Ishikawa (cell line): ENCODE measurements around the gene MOBP.

ENCODE experiments used
- CEBPB ChIP-seq: IDR thresholded peaks from 2 replicates; pipeline ENCODE4 v1.6.1; 2012
- CREB1 ChIP-seq: IDR thresholded peaks from 2 replicates; pipeline ENCODE4 v1.6.1; 2012; ENCODE audit warnings: low read depth
- EP300 ChIP-seq: IDR thresholded peaks from 2 replicates; pipeline ENCODE4 v1.6.1; 2012; ENCODE audit warnings: borderline replicate concordance
- FOXM1 ChIP-seq: IDR thresholded peaks from 2 replicates; pipeline ENCODE4 v1.6.1; 2012; ENCODE audit warnings: low read depth, borderline replicate concordance
- MAX ChIP-seq: IDR thresholded peaks from 2 replicates; pipeline ENCODE4 v1.6.1; 2012
- NFIC ChIP-seq: IDR thresholded peaks from 2 replicates; pipeline ENCODE4 v1.6.1; 2012
- RAD21 ChIP-seq: IDR thresholded peaks from 2 replicates; pipeline ENCODE4 v1.6.1; 2012; ENCODE audit warnings: low read depth
- REST ChIP-seq: IDR thresholded peaks from 2 replicates; pipeline ENCODE4 v1.6.1; 2012; ENCODE audit warnings: low read depth, mild to moderate bottlenecking
- TAF1 ChIP-seq: IDR thresholded peaks from 2 replicates; pipeline ENCODE4 v1.6.1; 2012; ENCODE audit warnings: low read depth, mild to moderate bottlenecking
- TCF12 ChIP-seq: IDR thresholded peaks from 2 replicates; pipeline ENCODE4 v1.6.1; 2012; ENCODE audit warnings: low read depth
- TEAD4 ChIP-seq: IDR thresholded peaks from 2 replicates; pipeline ENCODE4 v1.6.1; 2012
- YY1 ChIP-seq: IDR thresholded peaks from 2 replicates; pipeline ENCODE4 v1.6.1; 2012; ENCODE audit warnings: low read depth
- ZBTB7A ChIP-seq: IDR thresholded peaks from 2 replicates; pipeline ENCODE4 v1.6.1; 2012; ENCODE audit warnings: low read depth
- TF ChIP-seq, protein P1 (sequence below): IDR thresholded peaks from 2 replicates; pipeline ENCODE4 v1.6.1; 2012

DNA sequence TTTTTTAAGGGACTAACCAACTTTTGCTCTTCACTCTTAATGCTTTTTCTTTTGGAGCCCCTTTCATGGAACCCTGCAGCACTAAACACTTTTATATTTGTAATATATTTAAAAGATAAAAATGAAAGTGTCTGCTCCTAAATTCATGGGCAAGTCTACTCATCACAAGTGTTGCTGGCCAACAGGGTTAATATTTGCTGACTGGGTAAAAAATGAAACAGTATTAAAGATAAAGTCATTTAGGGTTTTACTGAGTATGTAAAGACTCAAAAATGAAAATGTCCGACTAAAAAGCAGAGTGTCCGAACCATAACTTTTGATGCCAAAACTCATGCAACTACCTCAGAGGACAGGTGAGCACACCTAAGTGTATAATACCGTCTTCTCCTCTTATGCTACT lies 54.0 kb downstream of the MOBP start:
- TF ChIP-seq REST (no peak), NFIC (no peak), EP300 (no peak), CEBPB (no peak), TEAD4 (no peak), CREB1 (no peak), MAX (no peak), YY1 (no peak), TAF1 (no peak), TCF12 (no peak), ZBTB7A (no peak), RAD21 (no peak), FOXM1 (no peak)
- TF ChIP-seq, protein P1, sequence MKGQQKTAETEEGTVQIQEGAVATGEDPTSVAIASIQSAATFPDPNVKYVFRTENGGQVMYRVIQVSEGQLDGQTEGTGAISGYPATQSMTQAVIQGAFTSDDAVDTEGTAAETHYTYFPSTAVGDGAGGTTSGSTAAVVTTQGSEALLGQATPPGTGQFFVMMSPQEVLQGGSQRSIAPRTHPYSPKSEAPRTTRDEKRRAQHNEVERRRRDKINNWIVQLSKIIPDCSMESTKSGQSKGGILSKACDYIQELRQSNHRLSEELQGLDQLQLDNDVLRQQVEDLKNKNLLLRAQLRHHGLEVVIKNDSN, result no peak
